ENCODE results near the gene LMF1.

Gene LMF1

GRCh38 chr16:908526-909155 lies 62.1 kb downstream of the LMF1 start:
- FAIRE-seq: no peak

- no peak for FAIRE-seq
Observed at GRCh38 chr16:907842-908241, 62.9 kb downstream of the LMF1 start.

- FAIRE-seq: no peak
Observed at GRCh38 chr16:907361-907760, 63.4 kb downstream of the LMF1 start.

- no peak for FAIRE-seq
Observed at GRCh38 chr16:906296-906695, 64.5 kb downstream of the LMF1 start.

- no peak for FAIRE-seq
Observed at GRCh38 chr16:901715-902601, 68.8 kb downstream of the LMF1 start.

GRCh38 chr16:901149-901548 lies 69.6 kb downstream of the LMF1 start:
- no peak for FAIRE-seq

GRCh38 chr16:900211-900610 lies 70.6 kb downstream of the LMF1 start:
- FAIRE-seq: no peak

- FAIRE-seq: no peak
Observed at GRCh38 chr16:899683-900060, 71.1 kb downstream of the LMF1 start.

GRCh38 chr16:898761-899682 lies 71.8 kb downstream of the LMF1 start:
- no peak for FAIRE-seq

GRCh38 chr16:898216-898615 lies 72.6 kb downstream of the LMF1 start:
- no peak for FAIRE-seq

- FAIRE-seq: no peak
Observed at GRCh38 chr16:897701-898100, 73.1 kb downstream of the LMF1 start.

- FAIRE-seq: no peak
Observed at GRCh38 chr16:897200-897543, 73.6 kb downstream of the LMF1 start.

GRCh38 chr16:896261-897199 lies 74.3 kb downstream of the LMF1 start:
- no peak for FAIRE-seq

GRCh38 chr16:895371-895770 lies 75.4 kb downstream of the LMF1 start:
- no peak for FAIRE-seq

- FAIRE-seq: no peak
Observed at GRCh38 chr16:894841-895240, 75.9 kb downstream of the LMF1 start.

GRCh38 chr16:894136-894535 lies 76.6 kb downstream of the LMF1 start:
- FAIRE-seq: no peak

GRCh38 chr16:893360-893759 lies 77.4 kb downstream of the LMF1 start:
- no peak for FAIRE-seq

- no peak for FAIRE-seq
Observed at GRCh38 chr16:892536-893255, 78.1 kb downstream of the LMF1 start.

GRCh38 chr16:892006-892405 lies 78.8 kb downstream of the LMF1 start:
- FAIRE-seq: no peak

- no peak for FAIRE-seq
Observed at GRCh38 chr16:891353-891740, 79.4 kb downstream of the LMF1 start.

- no peak for FAIRE-seq
Observed at GRCh38 chr16:890716-891352, 80.0 kb downstream of the LMF1 start.

Data from islet of Langerhans (tissue), 1 donor.